Measurements from ENCODE around the gene RIN1. TPM values are rescaled to one million over a fixed set of nuclear protein-coding genes. Genes with fewer than 3 reads are reported as not detected.

Gene RIN1
- total RNA-seq, 4 donors from 2014 or later: 3.8 to 9.3 (median 4.7) TPM

- Histone ChIP-seq H3K27ac (no peak overlapping the region), H3K4me1 (peaks cover 0 to 46% (median 28%) of the 10 kb centered on the region in 3 donors), H3K27me3 (no peaks in the 10 kb centered on the region), H3K4me3 (no peak overlapping the region), H3K36me3 (peaks cover 0 to 58% of the 10 kb centered on the region in 2 donors), H3K9me3 (no peaks in the 10 kb centered on the region)
- TF ChIP-seq POLR2AphosphoS5 (IDR thresholded peaks at IDR 0.05) (no peak), EP300 (IDR thresholded peaks at IDR 0.05) (no peak), POLR2A (IDR thresholded peaks at IDR 0.05) (no peak)
- TF ChIP-seq, protein P1, sequence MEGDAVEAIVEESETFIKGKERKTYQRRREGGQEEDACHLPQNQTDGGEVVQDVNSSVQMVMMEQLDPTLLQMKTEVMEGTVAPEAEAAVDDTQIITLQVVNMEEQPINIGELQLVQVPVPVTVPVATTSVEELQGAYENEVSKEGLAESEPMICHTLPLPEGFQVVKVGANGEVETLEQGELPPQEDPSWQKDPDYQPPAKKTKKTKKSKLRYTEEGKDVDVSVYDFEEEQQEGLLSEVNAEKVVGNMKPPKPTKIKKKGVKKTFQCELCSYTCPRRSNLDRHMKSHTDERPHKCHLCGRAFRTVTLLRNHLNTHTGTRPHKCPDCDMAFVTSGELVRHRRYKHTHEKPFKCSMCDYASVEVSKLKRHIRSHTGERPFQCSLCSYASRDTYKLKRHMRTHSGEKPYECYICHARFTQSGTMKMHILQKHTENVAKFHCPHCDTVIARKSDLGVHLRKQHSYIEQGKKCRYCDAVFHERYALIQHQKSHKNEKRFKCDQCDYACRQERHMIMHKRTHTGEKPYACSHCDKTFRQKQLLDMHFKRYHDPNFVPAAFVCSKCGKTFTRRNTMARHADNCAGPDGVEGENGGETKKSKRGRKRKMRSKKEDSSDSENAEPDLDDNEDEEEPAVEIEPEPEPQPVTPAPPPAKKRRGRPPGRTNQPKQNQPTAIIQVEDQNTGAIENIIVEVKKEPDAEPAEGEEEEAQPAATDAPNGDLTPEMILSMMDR (IDR thresholded peaks at IDR 0.05): no peak
- 27 to 69% methylated on average over 3 to 5 of the region's 14 CpGs for WGBS, 2 donors (ENCODE audit: low coverage in 1 of 2)
- no peak for ATAC-seq
Observed at GRCh38 chr11:66339686-66340483, 3.7 kb upstream of the RIN1 start.

GRCh38 chr11:66339162-66339675, 3.0 kb upstream of the RIN1 start:
- H3K4me1 ChIP-seq: peaks cover 0 to 47% (median 31%) of the 10 kb centered on the region in 3 donors
- no peak for ATAC-seq
- peaks cover 0 to 63% of the 10 kb centered on the region in 2 donors for H3K36me3 ChIP-seq
- no peaks in the 10 kb centered on the region for H3K27me3 ChIP-seq
- H3K9me3 ChIP-seq: no peaks in the 10 kb centered on the region
- H3K4me3 ChIP-seq: no peak overlapping the region
- no peak overlapping the region for H3K27ac ChIP-seq
- no peak for TF ChIP-seq EP300 (IDR thresholded peaks at IDR 0.05)
- TF ChIP-seq POLR2AphosphoS5 (IDR thresholded peaks at IDR 0.05): no peak
- TF ChIP-seq, protein P1 (IDR thresholded peaks at IDR 0.05): no peak
- TF ChIP-seq POLR2A (IDR thresholded peaks at IDR 0.05): no peak
- 68 to 69% methylated on average over 3 to 6 of the region's 6 CpGs for WGBS, 2 donors (ENCODE audit: low coverage in 1 of 2)

- H3K36me3 ChIP-seq: peaks cover 0 to 69% of the 10 kb centered on the region in 2 donors
- peaks cover 0 to 41% (median 24%) of the 10 kb centered on the region in 3 donors for H3K4me1 ChIP-seq
- WGBS, 2 donors (ENCODE audit: low coverage in 1 of 2): 41 to 90% methylated on average over 2 to 3 of the region's 17 CpGs
- no peak for ATAC-seq
- H3K4me3 ChIP-seq: no peak overlapping the region
- H3K9me3 ChIP-seq: no peaks in the 10 kb centered on the region
- H3K27ac ChIP-seq: no peak overlapping the region
- H3K27me3 ChIP-seq: no peaks in the 10 kb centered on the region
- no peak for TF ChIP-seq POLR2A (IDR thresholded peaks at IDR 0.05)
Observed at GRCh38 chr11:66338276-66339161, 2.3 kb upstream of the RIN1 start.

DNA sequence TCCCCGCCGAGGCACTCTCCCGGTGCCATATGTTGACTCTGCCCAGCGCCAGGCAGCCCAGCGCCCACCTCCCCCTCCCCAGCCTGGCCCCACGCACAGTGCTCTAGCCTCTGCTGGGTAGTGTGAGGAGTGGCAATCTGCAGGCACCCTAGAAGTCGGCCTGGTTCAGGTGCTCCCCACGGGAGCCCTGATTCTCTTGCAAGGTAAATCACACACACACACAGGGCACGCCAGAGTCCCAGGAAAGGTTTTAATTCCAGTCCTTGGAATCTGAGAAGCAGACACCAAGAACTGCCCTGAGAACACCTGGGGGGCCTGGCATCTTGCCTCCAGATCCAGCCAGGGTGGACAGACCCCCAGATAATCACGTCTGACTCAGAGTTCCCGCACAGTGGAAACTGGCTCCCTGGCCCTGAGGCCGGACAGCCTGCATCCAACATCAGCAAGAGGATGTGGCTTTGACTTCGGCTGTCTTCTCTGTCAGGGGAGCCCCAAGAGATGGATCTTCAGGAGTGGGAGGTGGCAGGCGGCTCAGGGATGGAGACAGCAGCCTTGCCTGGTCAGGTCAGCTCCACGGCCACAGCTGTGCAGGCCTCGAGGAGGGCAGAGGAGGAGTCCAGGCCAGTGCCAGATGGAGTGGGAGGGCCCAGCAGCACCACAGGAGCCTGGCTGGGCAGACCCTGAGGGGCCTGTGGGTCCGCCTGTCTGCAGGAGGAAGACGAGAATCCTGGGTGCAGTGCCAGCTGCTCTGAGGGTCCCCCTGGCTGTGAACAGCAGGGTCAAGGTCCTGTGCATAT, 1.1 kb upstream of the RIN1 start:
- WGBS, 2 donors (ENCODE audit: low coverage in 1 of 2): 80% methylated on average over 1 of the region's 18 CpGs; no CpG with 5 or more reads in 1 of the 2 donors
- TF ChIP-seq EP300 (IDR thresholded peaks at IDR 0.05) (no peak), POLR2AphosphoS5 (IDR thresholded peaks at IDR 0.05) (no peak), POLR2A (IDR thresholded peaks at IDR 0.05) (no peak)
- TF ChIP-seq, protein P1 (IDR thresholded peaks at IDR 0.05): no peak
- Histone ChIP-seq H3K36me3 (peaks cover 0 to 80% of the 10 kb centered on the region in 2 donors), H3K4me3 (no peak overlapping the region), H3K27me3 (no peaks in the 10 kb centered on the region), H3K27ac (peak overlapping the region in 3 of 4 donors; percentile 55 to 73 (median 72)), H3K4me1 (peaks cover 0 to 32% (median 22%) of the 10 kb centered on the region in 3 donors), H3K9me3 (no peaks in the 10 kb centered on the region)
- peak; percentile 4 for ATAC-seq
